Measurements from ENCODE around the gene STX2. TPM values are rescaled to one million over a fixed set of nuclear protein-coding genes. Genes with fewer than 3 reads are reported as not detected.
A peak's percentile ranks its signal among the peaks of the same experiment; 100 is the strongest.
"Not testable (repeated sequence)": the region's sequence is repeated elsewhere in the genome, so short reads cannot be mapped to it uniquely, and the experiment has no call there.

Gene STX2
- 10 to 100 TPM; 26.1 to 39.3 (median 32.0) TPM for polyA plus RNA-seq (ENCODE audit: insufficient read depth in 1 of 5, insufficient read length in 5 of 5, low replicate concordance in 1 of 5)
- long read RNA-seq, donor 1, partial matches to known transcripts = 5 of 12 reads
- long read RNA-seq, donor 1, other reads (novel, unspliced or antisense) = 0 of 12 reads
- long read RNA-seq, donor 2, partial matches to known transcripts = 0 of 5 reads
- long read RNA-seq, donor 2, other reads (novel, unspliced or antisense) = 0 of 5 reads
- long read RNA-seq, donor 3, partial matches to known transcripts = 32 of 36 reads
- long read RNA-seq, donor 3, other reads (novel, unspliced or antisense) = 0 of 36 reads
- long read RNA-seq, donor 4, partial matches to known transcripts = 0 of 6 reads
- long read RNA-seq, donor 4, other reads (novel, unspliced or antisense) = 0 of 6 reads
- long read RNA-seq, donor 5, transcript STX2-204 (3 exons, 427 nt) = major isoform, 9 of 20 reads
- long read RNA-seq, donor 5, partial matches to known transcripts = 8 of 20 reads
- long read RNA-seq, donor 5, other reads (novel, unspliced or antisense) = 0 of 20 reads
- long read RNA-seq, donor 6, transcript STX2-201 (10 exons, 3,331 nt) = major isoform, 7 of 12 reads
- long read RNA-seq, donor 6, partial matches to known transcripts = 0 of 12 reads
- long read RNA-seq, donor 6, other reads (novel, unspliced or antisense) = 0 of 12 reads
- long read RNA-seq, donor 7, partial matches to known transcripts = 0 of 5 reads
- long read RNA-seq, donor 7, other reads (novel, unspliced or antisense) = 0 of 5 reads
- long read RNA-seq, donor 8 = 0 reads

DNA sequence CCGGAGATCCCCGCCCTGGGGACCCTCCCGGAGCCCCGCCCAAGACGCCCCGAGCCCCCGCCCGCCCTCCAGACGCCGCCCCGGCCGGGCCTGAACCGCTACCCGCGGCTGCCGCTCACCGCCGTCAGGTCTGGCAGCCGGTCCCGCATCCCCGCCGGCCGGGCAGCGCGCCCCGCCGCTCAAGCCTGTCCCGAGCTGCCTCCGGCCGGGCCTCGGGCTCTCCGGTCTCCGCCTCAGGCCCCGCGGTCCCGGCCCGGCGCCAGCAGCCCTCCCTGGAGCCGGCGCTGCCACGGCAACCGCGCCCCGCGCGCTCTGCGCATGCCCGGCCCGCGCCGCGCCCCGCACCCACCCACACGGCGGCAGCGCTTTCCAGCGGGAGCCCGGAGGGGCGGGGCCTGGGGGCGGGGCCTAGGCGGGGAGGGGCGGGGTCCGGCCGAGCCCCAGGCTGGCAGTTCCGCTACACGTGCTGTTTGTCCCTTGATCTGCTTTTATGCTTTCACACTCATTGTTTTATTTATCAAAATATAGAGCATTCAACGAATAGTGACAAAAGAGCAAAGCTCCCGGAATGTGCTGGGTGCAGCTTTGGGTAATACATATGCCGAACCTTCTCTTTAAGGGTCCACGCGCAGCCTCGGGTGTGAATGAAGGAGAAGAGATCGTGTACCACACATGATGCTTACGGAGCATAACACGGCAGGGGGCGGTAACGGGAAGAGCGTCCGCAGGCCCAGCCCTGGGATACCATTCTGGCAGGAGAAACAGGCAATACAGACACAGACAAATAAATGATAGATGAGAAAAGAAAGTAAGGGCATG, at the start of gene STX2:
Gene STX2, minus strand, starts transcription at position 300 of the 819 bp plus-strand sequence. Its CDS starts 151 bp downstream, at position 149.
- DNase-seq = peak; percentile 82 to 86

DNA sequence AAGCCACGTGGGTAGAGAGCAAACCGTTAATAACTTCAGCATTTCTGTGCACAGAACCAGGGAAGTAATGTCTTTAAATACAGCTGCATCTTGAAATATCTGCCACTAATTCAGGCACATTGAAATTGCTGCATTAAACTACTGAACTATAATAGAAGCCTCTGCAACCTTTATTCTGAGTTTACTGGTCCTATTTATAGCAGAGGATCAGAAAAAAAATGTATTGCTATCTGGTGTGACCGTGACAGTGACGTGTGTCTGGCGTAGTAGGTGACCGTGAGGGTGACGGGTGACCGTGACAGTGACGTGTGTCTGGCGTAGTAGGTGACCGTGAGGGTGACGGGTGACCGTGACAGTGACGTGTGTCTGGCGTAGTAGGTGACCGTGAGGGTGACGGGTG, 48.1 kb upstream of the STX2 start:
- not testable (repeated sequence) for DNase-seq

DNA sequence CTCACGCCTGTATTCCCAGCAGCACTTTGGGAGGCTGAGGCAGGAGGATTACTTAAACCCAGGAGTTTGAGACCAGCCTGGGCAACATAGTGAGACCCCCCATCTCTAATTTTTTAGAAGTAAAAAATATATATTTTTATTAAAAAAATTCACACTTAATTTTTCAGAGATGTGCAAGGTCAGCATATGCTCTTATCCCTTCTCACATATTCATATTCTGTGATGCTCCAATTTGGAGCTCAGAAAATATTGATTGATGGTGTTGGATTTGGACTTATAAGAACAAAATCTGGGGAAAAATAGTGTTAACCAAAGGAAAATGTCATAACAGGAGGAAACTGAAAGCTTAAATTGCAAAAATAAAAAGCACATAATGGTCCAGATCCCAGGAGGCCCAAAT, 42.5 kb upstream of the STX2 start:
- DNase-seq = no peak

DNA sequence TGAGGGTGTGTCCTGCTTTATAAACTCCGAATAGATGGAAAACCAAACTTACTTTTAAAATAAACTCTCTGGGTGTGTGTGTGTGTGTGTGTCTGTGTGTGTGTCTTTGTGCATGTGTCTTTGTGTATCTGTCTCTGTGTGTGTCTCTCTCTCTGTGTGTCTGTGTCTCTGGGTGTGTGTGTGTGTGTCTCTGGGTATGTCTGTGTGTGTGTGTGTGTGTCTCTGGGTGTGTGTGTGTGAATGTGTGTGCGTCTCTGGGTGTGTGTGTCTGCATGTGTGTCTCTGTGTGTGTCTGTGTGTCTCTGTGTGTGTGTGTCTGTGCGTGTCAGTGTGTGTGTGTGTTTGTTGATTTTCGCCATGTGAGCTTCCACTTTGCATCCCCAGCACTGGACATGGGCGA, 42.0 kb upstream of the STX2 start:
- no peak for DNase-seq

DNA sequence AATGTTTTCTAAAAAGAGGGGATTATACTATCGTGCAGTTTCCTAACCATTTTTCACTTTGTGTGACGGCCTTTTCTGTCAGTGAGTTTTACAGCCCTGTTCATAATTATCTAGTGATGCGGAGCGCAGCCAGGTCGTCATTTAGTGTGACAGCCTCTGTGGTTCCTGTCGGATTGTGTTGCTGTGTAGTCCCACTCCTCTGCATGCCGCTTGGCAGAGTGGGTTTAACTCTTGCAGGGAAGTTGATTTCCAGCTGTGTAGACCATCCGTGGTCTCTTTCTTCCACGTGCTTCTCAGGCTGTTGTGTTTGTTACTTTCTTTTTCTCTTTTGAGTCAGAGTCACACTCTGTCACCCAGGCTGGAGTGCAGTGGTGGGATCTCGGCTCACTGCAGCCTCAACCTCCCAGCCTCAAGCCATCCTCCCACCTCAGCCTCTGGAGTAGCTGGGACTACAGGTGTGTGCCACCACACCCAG, 41.4 kb upstream of the STX2 start:
- DNase-seq = no peak

DNA sequence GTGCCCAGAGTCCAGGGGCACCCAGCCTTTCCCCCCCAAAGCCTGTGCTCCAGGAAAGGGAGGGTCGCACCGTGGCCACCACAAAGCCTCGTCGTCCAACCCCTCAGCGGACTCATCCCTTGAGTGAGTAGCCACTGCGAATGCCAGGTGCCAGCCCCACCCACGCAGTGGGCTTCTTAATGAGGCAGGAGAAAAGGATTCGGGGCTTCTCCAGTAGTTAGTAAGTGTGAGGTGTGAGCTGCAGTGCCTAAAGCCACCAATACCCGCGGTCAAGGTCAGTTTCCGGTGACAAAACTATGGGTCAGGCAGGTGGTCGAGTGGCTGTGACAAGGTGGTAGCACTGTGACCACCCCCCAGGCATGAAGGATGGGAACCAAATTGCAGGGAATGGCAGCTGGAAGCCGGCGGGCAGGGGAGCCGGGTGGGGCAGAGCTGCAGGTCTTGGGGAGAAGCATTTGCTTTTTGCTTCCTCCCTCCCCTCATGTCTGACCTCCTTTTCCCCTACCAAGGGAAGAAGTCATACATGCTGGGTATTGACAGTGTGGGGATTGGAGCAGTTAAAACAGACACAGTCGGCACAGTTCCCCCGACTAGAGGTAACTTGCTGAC, 40.8 kb upstream of the STX2 start:
- DNase-seq = no peak

DNA sequence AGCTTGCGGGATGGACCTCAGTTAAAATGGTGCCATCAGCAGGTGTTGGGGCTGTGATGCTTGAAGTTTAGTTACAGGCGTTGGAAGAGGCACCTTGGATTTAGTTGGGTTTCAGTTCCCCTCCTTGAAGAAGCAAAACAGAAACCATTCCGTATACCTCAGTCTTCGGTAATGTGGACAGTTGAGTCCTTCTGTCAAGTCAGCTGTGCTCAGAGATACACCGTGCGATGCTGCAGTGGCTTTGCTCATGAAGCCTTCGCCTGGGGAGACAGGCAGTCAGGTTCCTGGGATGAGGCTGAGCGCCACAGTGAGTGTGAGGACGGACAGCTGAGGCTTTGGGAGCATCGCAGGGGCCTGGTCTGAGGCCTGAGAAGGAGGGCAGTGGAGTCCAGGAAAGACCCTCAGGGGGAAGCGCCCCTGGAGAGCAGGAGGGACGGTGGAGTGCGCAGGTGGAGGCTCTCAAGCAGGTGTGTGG, 40.2 kb upstream of the STX2 start:
- DNase-seq = no peak

DNA sequence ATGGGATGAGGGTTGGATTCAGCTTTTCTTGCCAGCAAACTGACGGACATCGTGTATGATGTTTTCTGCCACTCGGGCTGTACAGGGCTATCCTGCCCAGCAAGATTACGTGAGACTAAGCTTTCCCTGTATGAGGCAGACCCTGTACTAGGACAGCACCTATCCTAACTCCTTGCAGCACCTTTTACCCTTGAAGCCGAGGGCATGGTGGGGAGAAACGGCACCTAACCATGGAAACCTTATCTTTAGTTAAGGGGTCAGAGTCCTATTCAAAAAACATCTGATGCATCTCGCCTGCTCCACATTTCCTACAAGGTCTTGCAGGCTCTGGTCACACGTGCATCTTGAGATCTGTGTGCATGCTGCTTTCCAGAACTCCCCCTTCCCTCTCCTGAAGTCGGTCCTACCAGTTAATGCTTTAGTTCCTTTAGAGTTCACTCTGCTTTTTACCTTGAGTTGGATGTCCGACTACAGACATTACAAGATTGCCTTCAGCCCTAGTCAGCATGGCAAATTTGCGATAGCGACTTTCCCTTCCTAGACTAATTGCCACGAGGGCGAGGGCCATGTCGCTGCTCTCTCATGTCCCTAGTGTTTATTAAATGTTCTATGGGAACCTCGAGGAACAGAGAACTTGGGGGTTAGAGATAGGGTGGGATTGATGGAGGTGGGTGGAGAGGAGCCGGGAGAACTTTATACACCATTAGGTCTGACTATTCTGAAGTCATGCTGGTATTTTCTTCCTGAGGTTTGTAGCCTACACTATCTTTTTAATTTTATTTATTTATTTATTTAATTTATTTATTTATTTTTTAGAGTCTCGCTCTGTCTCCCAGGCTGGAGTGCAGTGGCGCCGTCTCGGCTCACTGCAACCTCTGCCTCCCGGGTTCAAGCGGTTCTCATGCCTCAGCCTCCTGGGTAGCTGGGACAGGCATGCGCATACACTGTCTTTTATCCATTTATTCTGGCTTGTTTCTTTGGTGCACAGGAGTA, 39.4 kb upstream of the STX2 start:
- no peak for DNase-seq

DNA sequence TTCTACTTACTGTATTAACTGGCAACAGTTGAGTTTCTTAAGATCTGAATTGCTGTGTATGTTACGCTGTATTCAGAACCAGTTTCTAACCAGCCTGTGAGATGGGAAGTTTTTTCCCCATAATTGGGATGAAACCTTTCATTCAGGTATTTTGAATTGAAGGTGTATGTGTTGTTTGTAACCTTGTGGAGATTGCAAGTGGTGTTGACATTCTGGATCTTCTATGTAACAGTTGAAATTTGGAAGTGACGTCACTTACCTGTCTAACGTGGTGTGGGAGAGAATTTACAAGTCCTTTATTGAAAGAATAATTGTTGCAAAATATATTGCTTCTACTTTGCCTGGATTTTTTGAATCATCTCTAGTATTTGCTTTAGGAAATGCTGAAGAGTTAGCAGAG, 38.3 kb upstream of the STX2 start:
- DNase-seq = no peak

DNA sequence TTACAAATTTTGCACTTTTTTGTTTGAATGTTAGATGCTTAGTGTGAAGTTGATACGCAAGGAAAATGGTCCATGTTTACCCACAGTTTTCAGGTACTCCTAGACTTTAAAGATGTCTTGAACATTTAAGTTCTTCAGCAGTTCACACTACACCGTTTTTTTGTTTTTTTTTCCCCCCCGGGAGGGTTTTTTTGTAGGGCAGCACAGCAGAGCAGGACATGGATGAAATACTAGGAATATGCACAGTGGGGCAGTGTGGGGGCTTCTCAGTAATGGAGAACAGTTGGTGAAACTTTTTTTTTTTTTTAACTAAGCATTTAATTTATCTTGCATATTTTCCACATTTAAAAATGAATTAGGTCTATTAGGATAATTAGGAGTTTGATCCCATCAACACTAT, 37.7 kb upstream of the STX2 start:
- no peak for DNase-seq

DNA sequence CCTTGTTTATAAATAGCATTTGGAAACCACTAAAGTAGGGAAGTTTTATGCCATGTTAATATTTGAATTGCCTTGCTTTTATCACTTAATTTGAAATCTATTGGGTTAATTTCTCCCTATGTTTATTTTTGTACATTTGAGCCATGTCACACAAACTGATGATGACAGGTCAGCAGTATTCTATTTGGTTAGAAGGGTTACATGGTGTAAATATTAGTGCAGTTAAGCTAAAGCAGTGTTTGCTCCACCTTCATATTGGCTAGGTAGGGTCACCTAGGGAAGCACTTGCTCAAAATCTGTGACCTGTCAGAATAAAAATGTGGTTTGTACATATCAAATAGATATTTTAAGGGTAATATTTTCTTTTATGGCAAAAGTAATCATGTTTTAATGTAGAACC, 37.2 kb upstream of the STX2 start:
- DNase-seq = no peak

DNA sequence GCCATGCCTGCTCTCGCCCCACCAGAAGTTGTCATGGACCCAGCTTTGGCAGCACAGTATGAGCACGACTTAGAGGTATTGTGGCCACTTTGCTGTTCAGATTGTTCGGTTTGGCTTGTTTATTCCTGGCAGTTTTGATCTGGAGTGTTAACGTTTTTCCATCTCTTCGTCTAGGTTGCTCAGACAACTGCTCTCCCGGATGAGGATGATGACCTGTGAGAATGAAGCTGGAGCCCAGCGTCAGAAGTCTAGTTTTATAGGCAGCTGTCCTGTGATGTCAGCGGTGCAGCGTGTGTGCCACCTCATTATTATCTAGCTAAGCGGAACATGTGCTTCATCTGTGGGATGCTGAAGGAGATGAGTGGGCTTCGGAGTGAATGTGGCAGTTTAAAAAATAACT, 36.7 kb upstream of the STX2 start:
- DNase-seq = not testable (repeated sequence)

DNA sequence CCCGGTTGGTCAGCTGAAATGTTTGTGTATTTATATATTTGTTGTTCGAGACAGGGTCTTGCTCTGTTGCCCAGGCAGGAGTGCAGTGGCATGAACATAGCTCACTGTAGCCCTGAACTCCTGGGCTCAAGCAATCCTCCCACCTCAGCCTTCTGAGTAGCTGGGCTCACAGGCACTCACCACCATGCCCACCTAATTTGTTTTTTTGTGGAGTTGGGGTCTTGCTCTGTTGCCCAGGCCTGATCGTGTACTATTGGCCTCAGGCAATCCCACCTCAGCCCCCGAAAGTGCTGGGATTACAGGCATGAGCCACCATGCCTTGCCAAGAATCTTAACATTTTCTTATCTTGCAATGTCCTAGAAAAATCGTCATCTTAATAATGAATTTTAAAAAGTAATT, 36.1 kb upstream of the STX2 start:
- no peak for DNase-seq

DNA sequence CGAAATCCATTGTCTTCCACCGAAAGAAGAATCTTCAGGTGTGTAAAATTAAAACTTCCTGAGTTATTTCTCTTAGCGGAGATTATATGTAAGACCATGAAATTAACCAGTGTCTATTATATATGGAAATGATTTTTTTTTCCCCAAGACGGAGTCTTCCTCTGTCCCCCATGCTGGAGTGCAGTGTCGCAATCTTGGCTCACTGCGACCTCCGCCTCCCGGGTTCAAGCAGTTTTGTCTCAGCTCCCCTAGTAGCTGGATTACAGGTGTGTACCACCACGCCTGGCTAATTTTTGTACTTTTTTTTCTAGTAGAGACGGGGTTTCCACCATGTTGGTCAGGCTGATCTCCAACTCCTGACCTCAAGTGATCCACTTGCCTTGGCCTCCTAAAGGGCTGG, 35.6 kb upstream of the STX2 start:
- DNase-seq = no peak

DNA sequence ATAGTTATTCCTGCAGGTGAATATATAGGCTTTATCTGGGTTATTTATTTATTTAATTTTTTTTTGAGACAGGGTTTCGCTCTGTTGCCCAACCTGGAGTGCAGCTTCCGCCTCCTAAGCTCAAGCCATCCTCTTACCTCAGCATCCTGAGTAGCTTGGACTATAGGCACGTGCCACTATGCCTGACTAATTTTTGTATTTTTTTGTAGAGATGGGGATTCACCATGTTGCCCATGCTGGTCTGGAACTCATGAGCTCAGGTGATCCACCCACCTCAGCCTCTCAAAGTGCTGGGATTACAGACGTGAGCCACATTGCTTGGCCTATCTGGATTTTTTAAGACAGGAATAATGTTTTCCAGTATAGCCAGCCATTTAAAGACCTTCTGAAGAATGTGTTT, 34.8 kb upstream of the STX2 start:
- no peak for DNase-seq

DNA sequence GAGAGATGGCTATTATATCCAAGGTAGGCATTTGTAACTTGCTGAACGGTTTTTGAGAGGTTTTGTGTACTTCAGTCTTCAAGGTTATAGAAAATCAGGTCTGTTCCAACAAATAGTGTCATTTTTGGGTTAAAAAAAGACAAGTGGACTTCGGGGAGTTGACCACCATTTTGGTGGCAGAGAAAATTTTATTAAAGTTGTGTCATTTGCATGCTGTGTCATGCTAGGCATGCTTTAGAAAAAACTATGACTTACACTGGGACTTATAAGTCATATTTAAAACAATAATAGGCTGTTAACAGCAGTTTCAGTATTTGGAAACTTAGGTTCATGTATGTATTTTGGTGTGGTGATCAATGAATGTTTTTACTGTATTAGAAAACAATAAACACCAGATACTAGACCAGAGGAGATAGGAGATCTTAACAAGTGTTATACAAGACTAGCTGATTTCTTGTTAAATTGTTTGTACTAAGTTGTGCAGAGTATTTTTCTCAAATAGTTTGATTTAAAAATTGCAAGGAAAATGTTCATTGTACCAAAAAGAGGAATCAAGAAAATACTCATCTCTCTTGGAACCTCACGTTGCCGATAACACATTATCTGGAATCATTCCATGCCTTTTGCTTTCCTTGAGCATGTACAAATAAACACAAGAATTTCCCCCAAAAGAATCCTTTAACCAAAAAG, 34.2 kb upstream of the STX2 start:
- no peak for DNase-seq

DNA sequence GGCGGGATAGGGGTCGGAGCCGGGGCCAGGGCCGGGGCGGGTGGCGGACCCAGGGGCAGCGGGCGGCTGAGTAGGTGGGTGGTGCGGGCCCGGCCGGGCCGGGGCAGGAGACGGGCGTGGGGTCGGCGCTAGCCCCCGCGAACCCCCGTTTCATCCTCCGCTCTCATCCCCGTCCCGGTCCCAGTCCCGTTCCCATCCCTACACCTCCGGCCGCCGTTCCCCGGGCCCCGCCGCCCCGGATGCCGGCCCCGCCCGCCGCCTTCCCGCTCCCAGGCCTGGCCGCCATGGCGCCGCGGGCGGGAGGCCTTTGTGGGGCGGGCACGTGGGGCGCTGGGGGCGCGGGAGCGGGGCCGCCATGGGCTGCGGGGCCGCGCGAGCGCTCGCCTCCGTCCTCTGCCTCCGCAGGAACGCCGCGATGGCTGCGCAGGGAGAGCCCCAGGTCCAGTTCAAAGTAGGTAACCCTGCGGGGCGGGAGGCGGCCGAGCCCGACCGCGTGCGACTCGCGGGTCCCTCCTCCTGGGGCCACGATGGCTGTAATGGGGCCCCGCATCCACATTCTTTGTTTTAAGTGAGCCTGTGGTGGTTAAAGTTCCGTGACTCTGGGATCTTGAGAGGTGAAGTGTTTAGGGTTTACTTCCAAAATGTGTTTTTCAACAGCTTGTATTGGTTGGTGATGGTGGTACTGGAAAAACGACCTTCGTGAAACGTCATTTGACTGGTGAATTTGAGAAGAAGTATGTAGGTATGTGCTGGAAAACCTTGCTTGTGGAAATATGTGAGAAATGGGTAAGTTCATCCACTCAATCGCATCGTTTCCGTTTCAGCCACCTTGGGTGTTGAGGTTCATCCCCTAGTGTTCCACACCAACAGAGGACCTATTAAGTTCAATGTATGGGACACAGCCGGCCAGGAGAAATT, 33.4 kb upstream of the STX2 start:
- peak in 1 of 2 donors; percentile 29 for DNase-seq
